Ishikawa (cell line): ENCODE data around the gene OR4X2.

Source experiments
- CEBPB ChIP-seq: IDR thresholded peaks from 2 replicates; pipeline ENCODE4 v1.6.1; 2012
- CREB1 ChIP-seq: IDR thresholded peaks from 2 replicates; pipeline ENCODE4 v1.6.1; 2012; ENCODE audit warnings: low read depth
- EGR1 ChIP-seq: IDR thresholded peaks from 2 replicates; pipeline ENCODE4 v1.6.1; 2012
- EP300 ChIP-seq: IDR thresholded peaks from 2 replicates; pipeline ENCODE4 v1.6.1; 2012; ENCODE audit warnings: borderline replicate concordance
- FOXM1 ChIP-seq: IDR thresholded peaks from 2 replicates; pipeline ENCODE4 v1.6.1; 2012; ENCODE audit warnings: low read depth, borderline replicate concordance
- NFIC ChIP-seq: IDR thresholded peaks from 2 replicates; pipeline ENCODE4 v1.6.1; 2012
- RAD21 ChIP-seq: IDR thresholded peaks from 2 replicates; pipeline ENCODE4 v1.6.1; 2012; ENCODE audit warnings: low read depth
- TAF1 ChIP-seq: IDR thresholded peaks from 2 replicates; pipeline ENCODE4 v1.6.1; 2012; ENCODE audit warnings: low read depth, mild to moderate bottlenecking
- TCF12 ChIP-seq: IDR thresholded peaks from 2 replicates; pipeline ENCODE4 v1.6.1; 2012; ENCODE audit warnings: low read depth
- TEAD4 ChIP-seq: IDR thresholded peaks from 2 replicates; pipeline ENCODE4 v1.6.1; 2012
- YY1 ChIP-seq: IDR thresholded peaks from 2 replicates; pipeline ENCODE4 v1.6.1; 2012; ENCODE audit warnings: low read depth
- ZBTB7A ChIP-seq: IDR thresholded peaks from 2 replicates; pipeline ENCODE4 v1.6.1; 2012; ENCODE audit warnings: low read depth
- TF ChIP-seq, protein P1 (sequence below): IDR thresholded peaks from 2 replicates; pipeline ENCODE4 v1.6.1; 2012; ENCODE audit warnings: low read depth, mild to moderate bottlenecking
- TF ChIP-seq, protein P2 (sequence below): IDR thresholded peaks from 2 replicates; pipeline ENCODE4 v1.6.1; 2012
- TF ChIP-seq, protein P3 (sequence below): IDR thresholded peaks from 2 replicates; pipeline ENCODE4 v1.6.1; 2012

Gene OR4X2

DNA sequence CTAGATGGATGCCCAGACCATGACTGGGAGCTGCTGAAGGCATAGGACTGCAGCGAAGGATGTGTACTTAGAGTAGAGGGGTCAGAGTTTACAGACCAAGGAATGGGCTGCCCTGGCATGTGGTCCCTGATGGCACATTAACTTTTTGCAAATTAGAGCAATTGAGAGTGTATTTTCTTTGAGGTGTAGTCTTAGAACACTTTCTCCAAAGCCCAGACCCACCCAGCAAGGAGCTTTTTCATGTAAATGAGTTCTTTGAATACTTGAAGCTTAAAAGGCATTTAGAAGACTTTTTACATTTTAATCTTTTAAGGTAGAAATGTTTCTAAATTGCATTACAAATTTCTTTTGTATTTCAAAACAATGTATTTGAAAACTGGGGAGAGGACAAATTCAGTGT lies 27.7 kb downstream of the OR4X2 start:
- TF ChIP-seq YY1 (no peak), FOXM1 (no peak), TCF12 (no peak), RAD21 (no peak), EGR1 (no peak), EP300 (no peak), CREB1 (no peak), CEBPB (no peak), TAF1 (no peak), TEAD4 (no peak), NFIC (no peak), ZBTB7A (no peak)
- TF ChIP-seq, protein P1, sequence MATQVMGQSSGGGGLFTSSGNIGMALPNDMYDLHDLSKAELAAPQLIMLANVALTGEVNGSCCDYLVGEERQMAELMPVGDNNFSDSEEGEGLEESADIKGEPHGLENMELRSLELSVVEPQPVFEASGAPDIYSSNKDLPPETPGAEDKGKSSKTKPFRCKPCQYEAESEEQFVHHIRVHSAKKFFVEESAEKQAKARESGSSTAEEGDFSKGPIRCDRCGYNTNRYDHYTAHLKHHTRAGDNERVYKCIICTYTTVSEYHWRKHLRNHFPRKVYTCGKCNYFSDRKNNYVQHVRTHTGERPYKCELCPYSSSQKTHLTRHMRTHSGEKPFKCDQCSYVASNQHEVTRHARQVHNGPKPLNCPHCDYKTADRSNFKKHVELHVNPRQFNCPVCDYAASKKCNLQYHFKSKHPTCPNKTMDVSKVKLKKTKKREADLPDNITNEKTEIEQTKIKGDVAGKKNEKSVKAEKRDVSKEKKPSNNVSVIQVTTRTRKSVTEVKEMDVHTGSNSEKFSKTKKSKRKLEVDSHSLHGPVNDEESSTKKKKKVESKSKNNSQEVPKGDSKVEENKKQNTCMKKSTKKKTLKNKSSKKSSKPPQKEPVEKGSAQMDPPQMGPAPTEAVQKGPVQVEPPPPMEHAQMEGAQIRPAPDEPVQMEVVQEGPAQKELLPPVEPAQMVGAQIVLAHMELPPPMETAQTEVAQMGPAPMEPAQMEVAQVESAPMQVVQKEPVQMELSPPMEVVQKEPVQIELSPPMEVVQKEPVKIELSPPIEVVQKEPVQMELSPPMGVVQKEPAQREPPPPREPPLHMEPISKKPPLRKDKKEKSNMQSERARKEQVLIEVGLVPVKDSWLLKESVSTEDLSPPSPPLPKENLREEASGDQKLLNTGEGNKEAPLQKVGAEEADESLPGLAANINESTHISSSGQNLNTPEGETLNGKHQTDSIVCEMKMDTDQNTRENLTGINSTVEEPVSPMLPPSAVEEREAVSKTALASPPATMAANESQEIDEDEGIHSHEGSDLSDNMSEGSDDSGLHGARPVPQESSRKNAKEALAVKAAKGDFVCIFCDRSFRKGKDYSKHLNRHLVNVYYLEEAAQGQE: no peak
- TF ChIP-seq, protein P2, sequence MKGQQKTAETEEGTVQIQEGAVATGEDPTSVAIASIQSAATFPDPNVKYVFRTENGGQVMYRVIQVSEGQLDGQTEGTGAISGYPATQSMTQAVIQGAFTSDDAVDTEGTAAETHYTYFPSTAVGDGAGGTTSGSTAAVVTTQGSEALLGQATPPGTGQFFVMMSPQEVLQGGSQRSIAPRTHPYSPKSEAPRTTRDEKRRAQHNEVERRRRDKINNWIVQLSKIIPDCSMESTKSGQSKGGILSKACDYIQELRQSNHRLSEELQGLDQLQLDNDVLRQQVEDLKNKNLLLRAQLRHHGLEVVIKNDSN: no peak
- TF ChIP-seq, protein P3, sequence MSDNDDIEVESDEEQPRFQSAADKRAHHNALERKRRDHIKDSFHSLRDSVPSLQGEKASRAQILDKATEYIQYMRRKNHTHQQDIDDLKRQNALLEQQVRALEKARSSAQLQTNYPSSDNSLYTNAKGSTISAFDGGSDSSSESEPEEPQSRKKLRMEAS: no peak
